ENCODE results near the gene ST3GAL4. TPM values are rescaled to one million over a fixed set of nuclear protein-coding genes. Genes with fewer than 3 reads are reported as not detected.

Gene ST3GAL4
- total and polyA plus RNA-seq, 9 of the 15 experiments (the other 6 are each of a cell fraction or from before 2014, with no cell fraction given): 0.27 to 22.9 (median 10.5) TPM

- TF ChIP-seq NCOA2 (IDR thresholded peaks at IDR 0.05; ENCODE audit: partially characterized antibody in 2 of 2): peak in 1 of 2 experiments; percentile 73
- peak; percentile 85 for TF ChIP-seq ZNF584 (CRISPR knock-in tag; IDR thresholded peaks at IDR 0.05; ENCODE audit: low read depth)
- TF ChIP-seq CBFA2T2 (conservative IDR thresholded peaks at IDR 0.05): peak; percentile 98
- no peak for TF ChIP-seq TOE1 (IDR thresholded peaks at IDR 0.05; ENCODE audit: borderline replicate concordance)
- TF ChIP-seq TOE1 (CRISPR knock-in tag; IDR thresholded peaks at IDR 0.05; ENCODE audit: borderline replicate concordance, low read depth): no peak
- TF ChIP-seq PBX2 (CRISPR knock-in tag; IDR thresholded peaks at IDR 0.05; ENCODE audit: low read depth): no peak
- TF ChIP-seq PBX2 (tag; conservative IDR thresholded peaks at IDR 0.05; ENCODE audit: low read depth): peak; percentile 67
- peak; percentile 94 for TF ChIP-seq BCOR (IDR thresholded peaks at IDR 0.05)
- TF ChIP-seq ZBTB9 (CRISPR knock-in tag; IDR thresholded peaks at IDR 0.05): 0 out of 2 replicates have a peak, but pooled peaks have one; percentile 32
- peak; percentile 100 for TF ChIP-seq KDM1A (IDR thresholded peaks at IDR 0.05)
- peak; percentile 76; the same call in 1 of the 2 replicates for TF ChIP-seq ZNF41 (CRISPR knock-in tag; conservative IDR thresholded peaks at IDR 0.05)
- TF ChIP-seq KDM4B (IDR thresholded peaks at IDR 0.05; ENCODE audit: borderline replicate concordance in 2 of 2, low read depth in 1 of 2): no peak
- TF ChIP-seq ZNF639 (CRISPR knock-in tag; conservative IDR thresholded peaks at IDR 0.05 in 1 of 2, IDR thresholded peaks at IDR 0.05 in 1 of 2): peak in 1 of 2 experiments; percentile 85; a peak in 2 of 4 replicates
- no peak for TF ChIP-seq ZNF583 (CRISPR knock-in tag; IDR thresholded peaks at IDR 0.05)
- 0 out of 2 replicates have a peak, but pooled peaks have one; percentile 19 for TF ChIP-seq ZNF274 (IDR thresholded peaks at IDR 0.05; ENCODE audit: borderline replicate concordance, low read depth, low read length)
- TF ChIP-seq GTF2E2 (tag; IDR thresholded peaks at IDR 0.05): 0 out of 2 replicates have a peak, but pooled peaks have one; percentile 6
- TF ChIP-seq LEF1 (IDR thresholded peaks at IDR 0.05): peak; percentile 88
- no peak for TF ChIP-seq PHF20 (IDR thresholded peaks at IDR 0.05; ENCODE audit: partially characterized antibody)
Measured at GRCh38 chr11:126419801-126420697, 64.6 kb downstream of the ST3GAL4 start (continued).

All from K562 (cell line).